Kidney (tissue), 14 donors: ENCODE measurements around the gene SNRPN. TPM values are rescaled to one million over a fixed set of nuclear protein-coding genes. Genes with fewer than 3 reads are reported as not detected.
"Not testable (repeated sequence)": the region's sequence is repeated elsewhere in the genome, so short reads cannot be mapped to it uniquely, and the experiment has no call there.

Experiments
- DNase-seq, 5 donors: peaks; one replicate each; pipeline ENCODE4 v3.0.0-alpha.2; 2013 to 2020
- FAIRE-seq: peaks from 2 replicates; lab custom pipeline; 2012; peaks lifted over from hg19 to GRCh38; lab: Jason Lieb, UNC
- H3K27ac ChIP-seq, 2 donors: one replicate each; pipeline ENCODE4 v1.7.0; 2013; ENCODE audit warnings: low read depth in 2 of 2, low read length in 2 of 2, inconsistent platforms in 1 of 2
- H3K27me3 ChIP-seq: one replicate; pipeline ENCODE4 v1.7.1; 2013; ENCODE audit warnings: low read length, inconsistent platforms; ENCODE audit not compliant: control insufficient read depth, insufficient read depth
- H3K36me3 ChIP-seq, 3 donors: one replicate each; pipeline versions ENCODE4 v1.7.0 to v1.7.1; 2013; ENCODE audit warnings: low read length in 3 of 3, control low read depth in 1 of 3, inconsistent platforms in 1 of 3; ENCODE audit not compliant: insufficient read depth in 3 of 3, control insufficient read depth in 2 of 3
- H3K4me1 ChIP-seq, 3 donors: one replicate each; pipeline versions ENCODE4 v1.7.0 to v1.7.1; 2013; ENCODE audit warnings: low read length in 3 of 3, inconsistent platforms in 1 of 3, low read depth in 1 of 3; ENCODE audit not compliant: control insufficient read depth in 2 of 3, insufficient read depth in 2 of 3
- H3K4me3 ChIP-seq, 3 donors: one replicate each; pipeline versions ENCODE4 v1.7.0 to v1.8.1; 2013; ENCODE audit warnings: low read length in 3 of 3, control low read depth in 1 of 3, inconsistent platforms in 1 of 3
- H3K9ac ChIP-seq, 3 donors: one replicate each; pipeline versions ENCODE4 v1.7.0 to v1.7.1; 2013; ENCODE audit warnings: low read length in 3 of 3, control low read depth in 1 of 3, inconsistent platforms in 1 of 3
- H3K9me3 ChIP-seq, 3 donors: one replicate each; pipeline versions ENCODE4 v1.7.0 to v1.7.1; 2013; ENCODE audit warnings: low read length in 3 of 3, control low read depth in 1 of 3, inconsistent platforms in 1 of 3; ENCODE audit not compliant: control insufficient read depth in 2 of 3, insufficient read depth in 1 of 3
- intact Hi-C: fragments of 100-400 bp; cut with DNase I; formaldehyde crosslinking; loops from one replicate; pipeline ENCODE4 v1.11.1; 2022
- polyA plus RNA-seq: library from polyadenylated mRNA; stranded (reverse); fragments of 350-450 nt; fragmentation: Illumina TruSeq; extraction: RNeasy Lipid Tissue Mini Kit (QIAGEN cat#74804); gene quantifications from one replicate; pipeline ENCODE4 v1.2.3, GENCODE V29; 2014; ENCODE audit warnings: low read depth, low replicate concordance; ENCODE audit not compliant: insufficient read depth
- total RNA-seq: library from RNA; stranded (reverse); fragmentation: NEBNext Ultra II Directional; extraction: Animal tissue kit (Norgen Biotek cat#: 25700); gene quantifications from one replicate; pipeline ENCODE4 v1.2.1, GENCODE V29; 2021
- TF ChIP-seq, protein P1 (sequence below): IDR thresholded peaks from 3 replicates; pipeline ENCODE4 v1.5.1; 2012; ENCODE audit warnings: mild to moderate bottlenecking, moderate library complexity, borderline replicate concordance; ENCODE audit not compliant: insufficient read depth; ENCODE audit errors: extremely low read depth
- donor health status: control.
- donor health status: control.
- donor health status: control.
- donor health status: control.
- donor health status: control.
- donor health status: DM: yes; HTN: yes; CAD: no.
- donor health status: Normal renal cell carcinoma (clear cell type).

SNRPN gene
- total and polyA plus RNA-seq, 2 donors from 2014 or later = 134 to 411 TPM

DNA sequence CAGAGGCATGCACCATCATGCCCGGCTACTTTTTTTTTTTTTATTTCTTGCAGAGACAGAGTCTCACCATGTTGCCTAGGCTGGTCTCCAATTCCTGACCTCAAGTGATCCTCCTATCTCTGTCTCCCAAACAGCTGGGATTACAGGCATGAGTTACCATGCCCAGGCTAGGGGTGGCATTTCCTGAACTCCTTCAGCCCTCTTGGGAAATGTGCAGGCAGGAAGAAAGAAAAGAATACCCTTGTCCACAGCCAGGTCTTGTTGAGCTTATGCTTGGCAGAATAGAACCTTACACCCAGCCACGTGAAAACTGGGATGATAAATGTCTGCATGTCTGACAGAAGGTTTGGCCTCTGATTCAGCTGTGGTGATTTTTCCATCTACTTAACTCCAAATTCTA is 30.2 kb upstream of the SNRPN start:
- H3K9ac ChIP-seq = no peak overlapping the region
- no peaks in the 10 kb centered on the region for H3K4me1 ChIP-seq
- H3K9me3 ChIP-seq = no peaks in the 10 kb centered on the region
- FAIRE-seq = no peak
- intact Hi-C loops = no loop called here
- H3K27ac ChIP-seq = no peak overlapping the region
- no peaks in the 10 kb centered on the region for H3K27me3 ChIP-seq
- DNase-seq = no peak
- TF ChIP-seq, protein P1, sequence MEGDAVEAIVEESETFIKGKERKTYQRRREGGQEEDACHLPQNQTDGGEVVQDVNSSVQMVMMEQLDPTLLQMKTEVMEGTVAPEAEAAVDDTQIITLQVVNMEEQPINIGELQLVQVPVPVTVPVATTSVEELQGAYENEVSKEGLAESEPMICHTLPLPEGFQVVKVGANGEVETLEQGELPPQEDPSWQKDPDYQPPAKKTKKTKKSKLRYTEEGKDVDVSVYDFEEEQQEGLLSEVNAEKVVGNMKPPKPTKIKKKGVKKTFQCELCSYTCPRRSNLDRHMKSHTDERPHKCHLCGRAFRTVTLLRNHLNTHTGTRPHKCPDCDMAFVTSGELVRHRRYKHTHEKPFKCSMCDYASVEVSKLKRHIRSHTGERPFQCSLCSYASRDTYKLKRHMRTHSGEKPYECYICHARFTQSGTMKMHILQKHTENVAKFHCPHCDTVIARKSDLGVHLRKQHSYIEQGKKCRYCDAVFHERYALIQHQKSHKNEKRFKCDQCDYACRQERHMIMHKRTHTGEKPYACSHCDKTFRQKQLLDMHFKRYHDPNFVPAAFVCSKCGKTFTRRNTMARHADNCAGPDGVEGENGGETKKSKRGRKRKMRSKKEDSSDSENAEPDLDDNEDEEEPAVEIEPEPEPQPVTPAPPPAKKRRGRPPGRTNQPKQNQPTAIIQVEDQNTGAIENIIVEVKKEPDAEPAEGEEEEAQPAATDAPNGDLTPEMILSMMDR = no peak
- no peak overlapping the region for H3K4me3 ChIP-seq
- H3K36me3 ChIP-seq = no peaks in the 10 kb centered on the region

DNA sequence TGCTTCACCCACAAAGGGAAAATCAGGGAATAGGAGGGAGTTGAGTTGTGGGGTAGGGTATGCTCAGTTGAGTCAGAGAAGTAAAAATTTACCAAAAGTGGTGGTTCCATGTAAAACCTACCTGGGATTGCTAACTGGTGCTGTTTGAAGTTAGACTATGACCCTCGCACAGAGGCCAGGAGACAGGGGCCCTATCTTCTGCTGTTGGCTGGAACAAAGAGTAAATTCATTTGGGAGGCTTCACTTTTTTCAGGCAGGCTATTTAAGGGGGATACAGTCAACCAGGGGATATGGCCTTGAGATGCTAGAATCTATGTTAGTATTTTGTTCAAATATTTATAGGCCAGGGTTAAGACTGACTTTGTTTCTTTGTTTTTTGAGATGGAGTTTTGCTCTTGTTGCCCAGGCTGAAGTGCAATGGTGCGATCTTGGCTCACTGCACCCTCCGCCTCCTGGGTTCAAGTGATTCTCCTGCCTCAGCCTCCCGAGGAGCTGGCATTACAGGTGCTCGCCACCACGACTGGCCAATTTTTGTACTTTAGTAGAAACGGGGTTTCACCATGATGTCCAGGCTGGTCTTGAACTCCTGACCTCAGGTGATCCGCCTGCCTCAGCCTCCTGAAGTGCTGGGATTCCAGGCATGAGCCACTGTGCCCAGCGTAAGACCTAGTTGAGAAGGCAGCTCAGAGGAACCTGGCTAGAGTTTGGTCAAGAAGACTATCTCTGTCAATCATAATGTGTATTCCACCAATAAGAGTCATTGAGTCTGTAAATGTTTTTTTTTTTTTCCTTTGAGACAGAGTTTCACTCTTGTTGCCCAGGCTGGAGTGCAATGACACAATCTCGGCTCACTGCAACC is 22.7 kb upstream of the SNRPN start:
- H3K27me3 ChIP-seq, H3K9me3 ChIP-seq, intact Hi-C loops, H3K4me3 ChIP-seq, DNase-seq, H3K27ac ChIP-seq, H3K4me1 ChIP-seq, H3K36me3 ChIP-seq, H3K9ac ChIP-seq, FAIRE-seq: not testable (repeated sequence)

DNA sequence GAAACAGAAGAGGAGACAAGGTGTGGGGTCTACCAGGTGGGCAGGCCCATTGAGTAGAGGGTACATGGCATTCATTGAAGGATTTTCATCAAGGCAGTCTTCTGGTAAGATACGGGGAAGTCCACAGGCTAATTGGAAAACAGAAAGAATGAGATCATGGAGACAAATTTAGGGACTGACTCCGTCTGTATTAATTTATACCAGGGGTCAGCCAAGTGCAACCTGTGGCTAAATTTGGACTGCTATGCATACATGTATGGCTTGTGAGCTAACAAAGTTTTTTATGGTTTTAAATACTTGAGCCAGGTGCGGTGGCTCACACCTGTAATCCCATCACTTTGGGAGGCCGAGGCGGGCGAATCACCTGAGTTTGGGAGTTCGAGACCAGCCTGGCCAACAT is 21.1 kb upstream of the SNRPN start:
- Histone ChIP-seq H3K4me3 (no peak overlapping the region), H3K9ac (no peak overlapping the region), H3K36me3 (no peaks in the 10 kb centered on the region), H3K27ac (no peak overlapping the region), H3K4me1 (no peaks in the 10 kb centered on the region), H3K27me3 (no peaks in the 10 kb centered on the region), H3K9me3 (no peaks in the 10 kb centered on the region)
- TF ChIP-seq, protein P1 = no peak
- no peak for FAIRE-seq
- DNase-seq = no peak
- intact Hi-C loops = no loop called here

DNA sequence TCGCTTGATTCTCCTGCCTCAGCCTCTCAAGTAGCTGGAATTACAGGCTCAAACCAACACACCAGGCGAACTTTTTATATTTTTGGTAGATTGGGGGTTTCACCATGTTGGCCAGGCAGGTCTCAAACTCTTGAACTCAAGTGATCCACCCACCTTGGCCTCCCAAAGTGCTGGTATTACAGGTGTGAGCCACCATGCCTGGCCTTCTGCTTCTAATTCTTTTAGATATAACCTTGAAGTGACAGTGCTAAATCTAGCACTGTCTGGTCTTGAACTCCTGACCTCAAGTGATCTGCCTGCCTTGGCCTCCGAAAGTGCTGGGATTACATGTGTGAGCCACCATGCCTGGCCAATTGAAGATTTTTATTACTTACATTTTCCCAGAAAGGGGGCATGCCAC is 16.6 kb upstream of the SNRPN start:
- H3K9me3 ChIP-seq, DNase-seq, H3K4me3 ChIP-seq, H3K9ac ChIP-seq, H3K4me1 ChIP-seq, FAIRE-seq, H3K27me3 ChIP-seq, intact Hi-C loops, H3K36me3 ChIP-seq, H3K27ac ChIP-seq: not testable (repeated sequence)
